ENCODE data around the gene UNC5C. TPM values are rescaled to one million over a fixed set of nuclear protein-coding genes. Genes with fewer than 3 reads are reported as not detected.

The UNC5C gene
- total and polyA plus RNA-seq, 10 of the 15 experiments (the other 5 are each of a cell fraction or from before 2014, with no cell fraction given) = 0.02 to 2.0 (median 0.15) TPM; not detected in 1

- TF ChIP-seq TBL1XR1 (IDR thresholded peaks at IDR 0.05; ENCODE audit: low read depth, low read length) = no peak
- no peak for TF ChIP-seq NFYB (IDR thresholded peaks at IDR 0.05; ENCODE audit: insufficient read depth, low read depth, low read length)
- no peak for TF ChIP-seq LARP7 (IDR thresholded peaks at IDR 0.05)
- TF ChIP-seq E2F8 (IDR thresholded peaks at IDR 0.05; ENCODE audit: low read depth, partially characterized antibody) = no peak
- TF ChIP-seq NFXL1 (IDR thresholded peaks at IDR 0.05; ENCODE audit: borderline replicate concordance) = no peak
- no peak for TF ChIP-seq IRF4 (IDR thresholded peaks at IDR 0.05; ENCODE audit: low read depth, low read length)
- TF ChIP-seq YY1 (IDR thresholded peaks at IDR 0.05; ENCODE audit: low read depth, low read length) = no peak
- no peak for TF ChIP-seq RAD51 (IDR thresholded peaks at IDR 0.05)
Observed at GRCh38 chr4:95513022-95513421, 35.8 kb downstream of the UNC5C start (continued).

- ChIA-PET POLR2A (interaction anchor here (0.8 to 1.7 kb wide), 2 partner anchors 13 to 38 kb away, joined by 3 to 4 read pairs; partner anchors contain the start of gene UNC5C), CTCF (interaction anchor here (0.6 to 7.4 kb wide), 10 partner anchors 8 to 475 kb away, joined by 3 to 87 read pairs (median 9); partner anchors contain the start of gene UNC5C)
- intact Hi-C loops (cut with micrococcal nuclease; ENCODE audit: unreplicated experiment) = no loop called here
Observed at GRCh38 chr4:95511477-95511876, 37.3 kb downstream of the UNC5C start.

More at GRCh38 chr4:95511477-95511876, 37.3 kb downstream of the UNC5C start:
- H4K20me1 ChIP-seq (ENCODE audit: control insufficient read depth, insufficient read depth) = no peaks in the 10 kb centered on the region
- WGBS (ENCODE audit: insufficient coverage, insufficient replicate concordance, low lambda C conversion rate, missing lambda C conversion rate) = 21% methylated on average over 3 of the region's 3 CpGs
- no peaks in the 10 kb centered on the region for H3K79me2 ChIP-seq (ENCODE audit: control insufficient read depth, insufficient read depth, low read length)
- no TSS peak for BruUV-seq (replicated peaks)
- H3K9ac ChIP-seq (ENCODE audit: control insufficient read depth, insufficient read depth, low read length) = no peak overlapping the region
- no peak overlapping the region for H3K4me3 ChIP-seq
- SMC1A ChIA-PET (ENCODE audit: uncharacterized antibody, unreplicated experiment) = interaction anchor here (1.1 to 7.6 kb wide), 6 partner anchors 13 to 341 kb away, joined by 3 to 89 read pairs (median 4); partner anchors contain the start of gene UNC5C
- ATAC-seq (no peak), DNase-seq (ENCODE audit: low read depth, low spot score) (no peak), FAIRE-seq (no peak)
- no peak overlapping the region for H2AFZ ChIP-seq (ENCODE audit: control insufficient read depth, low read depth, low read length)
- TF ChIP-seq SRF (IDR thresholded peaks at IDR 0.05; ENCODE audit: low read depth in 2 of 2, low read length in 2 of 2) = no peak
- TF ChIP-seq HSF1 (IDR thresholded peaks at IDR 0.05; ENCODE audit: low read depth, low read length) = no peak
- no peak for TF ChIP-seq IRF4 (IDR thresholded peaks at IDR 0.05; ENCODE audit: low read depth, low read length)
- no peak for TF ChIP-seq ZNF274 (IDR thresholded peaks at IDR 0.05; ENCODE audit: insufficient read depth, insufficient read length)
- no peak for TF ChIP-seq PRDM15 (CRISPR knock-in tag; IDR thresholded peaks at IDR 0.05)
- TF ChIP-seq MTA3 (IDR thresholded peaks at IDR 0.05; ENCODE audit: borderline replicate concordance, low read length) = no peak
- no peak overlapping the region for H3K27ac ChIP-seq (ENCODE audit: control insufficient read depth, insufficient read depth)
- H3K27me3 ChIP-seq (replicated peaks in 1 of 2; ENCODE audit: control insufficient read depth in 2 of 2, insufficient read depth in 2 of 2, low read length in 1 of 2) = no peaks in the 10 kb centered on the region
- RAD21 ChIA-PET (ENCODE audit: unreplicated experiment) = interaction anchor here (1.1 to 6.9 kb wide), 7 partner anchors 8 to 120 kb away, joined by 3 to 63 read pairs (median 5); partner anchors contain the start of gene UNC5C
- H3K36me3 ChIP-seq (ENCODE audit: control insufficient read depth in 2 of 2, insufficient read depth in 2 of 2, low read length in 1 of 2) = no peaks in the 10 kb centered on the region
- H3K9me3 ChIP-seq (replicated peaks; ENCODE audit: control insufficient read depth, insufficient read depth, low read length) = no peaks in the 10 kb centered on the region
- no peaks in the 10 kb centered on the region for H3K4me1 ChIP-seq (ENCODE audit: control insufficient read depth, insufficient read depth, low read length)
- in situ Hi-C loops (cut with MboI) = no loop called here
- H3K4me2 ChIP-seq (ENCODE audit: control insufficient read depth, insufficient read depth) = no peak overlapping the region

All from GM12878 (cell line).